ENCODE results near the gene BDKRB1. TPM values are rescaled to one million over a fixed set of nuclear protein-coding genes. Genes with fewer than 3 reads are reported as not detected.

The BDKRB1 gene
- total RNA-seq, 2 donors from 2014 or later: 3.2 to 5.5 TPM

GRCh38 chr14:96268431-96269358 is 12.7 kb downstream of the BDKRB1 start:
- Histone ChIP-seq H3K4me3 (no peak overlapping the region), H3K9ac (ENCODE audit: low read depth in 2 of 2, low read length in 2 of 2) (no peak overlapping the region)
- intact Hi-C loops (cut with DNase I): no loop called here

GRCh38 chr14:96269359-96269710 is 13.3 kb downstream of the BDKRB1 start:
- intact Hi-C loops (cut with DNase I): no loop called here
- no peaks in the 10 kb centered on the region for H3K36me3 ChIP-seq

More at GRCh38 chr14:96268431-96269358, 12.7 kb downstream of the BDKRB1 start:
- no peaks in the 10 kb centered on the region for H3K4me1 ChIP-seq
- DNase-seq: peak; percentile 43
- H3K36me3 ChIP-seq: no peaks in the 10 kb centered on the region
- H3K27me3 ChIP-seq: no peaks in the 10 kb centered on the region
- TF ChIP-seq, protein P1, sequence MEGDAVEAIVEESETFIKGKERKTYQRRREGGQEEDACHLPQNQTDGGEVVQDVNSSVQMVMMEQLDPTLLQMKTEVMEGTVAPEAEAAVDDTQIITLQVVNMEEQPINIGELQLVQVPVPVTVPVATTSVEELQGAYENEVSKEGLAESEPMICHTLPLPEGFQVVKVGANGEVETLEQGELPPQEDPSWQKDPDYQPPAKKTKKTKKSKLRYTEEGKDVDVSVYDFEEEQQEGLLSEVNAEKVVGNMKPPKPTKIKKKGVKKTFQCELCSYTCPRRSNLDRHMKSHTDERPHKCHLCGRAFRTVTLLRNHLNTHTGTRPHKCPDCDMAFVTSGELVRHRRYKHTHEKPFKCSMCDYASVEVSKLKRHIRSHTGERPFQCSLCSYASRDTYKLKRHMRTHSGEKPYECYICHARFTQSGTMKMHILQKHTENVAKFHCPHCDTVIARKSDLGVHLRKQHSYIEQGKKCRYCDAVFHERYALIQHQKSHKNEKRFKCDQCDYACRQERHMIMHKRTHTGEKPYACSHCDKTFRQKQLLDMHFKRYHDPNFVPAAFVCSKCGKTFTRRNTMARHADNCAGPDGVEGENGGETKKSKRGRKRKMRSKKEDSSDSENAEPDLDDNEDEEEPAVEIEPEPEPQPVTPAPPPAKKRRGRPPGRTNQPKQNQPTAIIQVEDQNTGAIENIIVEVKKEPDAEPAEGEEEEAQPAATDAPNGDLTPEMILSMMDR (IDR thresholded peaks at IDR 0.05): no peak
- H3K27ac ChIP-seq: peak overlapping the region; percentile 24
- H3K9me3 ChIP-seq: no peaks in the 10 kb centered on the region

GRCh38 chr14:96270565-96271420 is 14.8 kb downstream of the BDKRB1 start:
- no peaks in the 10 kb centered on the region for H3K36me3 ChIP-seq
- DNase-seq: no peak
- no peaks in the 10 kb centered on the region for H3K9me3 ChIP-seq
- no peaks in the 10 kb centered on the region for H3K27me3 ChIP-seq
- no peak overlapping the region for H3K4me3 ChIP-seq
- TF ChIP-seq, protein P1 (IDR thresholded peaks at IDR 0.05): no peak
- no peak overlapping the region for H3K27ac ChIP-seq
- H3K9ac ChIP-seq (ENCODE audit: low read depth in 2 of 2, low read length in 2 of 2): no peak overlapping the region
- intact Hi-C loops (cut with DNase I): loop anchor here (10.0 kb wide), 2 partner anchors 276 to 706 kb away; no protein-coding TSS in a partner anchor
- no peaks in the 10 kb centered on the region for H3K4me1 ChIP-seq

More at GRCh38 chr14:96269359-96269710, 13.3 kb downstream of the BDKRB1 start:
- Histone ChIP-seq H3K4me1 (no peaks in the 10 kb centered on the region), H3K27me3 (no peaks in the 10 kb centered on the region), H3K9ac (ENCODE audit: low read depth in 2 of 2, low read length in 2 of 2) (no peak overlapping the region), H3K27ac (peak overlapping the region; percentile 24), H3K9me3 (no peaks in the 10 kb centered on the region), H3K4me3 (no peak overlapping the region)
- TF ChIP-seq, protein P1 (IDR thresholded peaks at IDR 0.05): no peak
- no peak for DNase-seq

GRCh38 chr14:96271421-96271762 is 15.4 kb downstream of the BDKRB1 start:
- no peaks in the 10 kb centered on the region for H3K27me3 ChIP-seq
- H3K4me1 ChIP-seq: no peaks in the 10 kb centered on the region
- H3K4me3 ChIP-seq: no peak overlapping the region
- H3K36me3 ChIP-seq: no peaks in the 10 kb centered on the region
- intact Hi-C loops (cut with DNase I): loop anchor here (10.0 kb wide), 2 partner anchors 277 to 707 kb away; no protein-coding TSS in a partner anchor
- H3K27ac ChIP-seq: no peak overlapping the region
- TF ChIP-seq, protein P1 (IDR thresholded peaks at IDR 0.05): no peak
- no peak for DNase-seq
- H3K9me3 ChIP-seq: no peaks in the 10 kb centered on the region
- no peak overlapping the region for H3K9ac ChIP-seq (ENCODE audit: low read depth in 2 of 2, low read length in 2 of 2)

DNA sequence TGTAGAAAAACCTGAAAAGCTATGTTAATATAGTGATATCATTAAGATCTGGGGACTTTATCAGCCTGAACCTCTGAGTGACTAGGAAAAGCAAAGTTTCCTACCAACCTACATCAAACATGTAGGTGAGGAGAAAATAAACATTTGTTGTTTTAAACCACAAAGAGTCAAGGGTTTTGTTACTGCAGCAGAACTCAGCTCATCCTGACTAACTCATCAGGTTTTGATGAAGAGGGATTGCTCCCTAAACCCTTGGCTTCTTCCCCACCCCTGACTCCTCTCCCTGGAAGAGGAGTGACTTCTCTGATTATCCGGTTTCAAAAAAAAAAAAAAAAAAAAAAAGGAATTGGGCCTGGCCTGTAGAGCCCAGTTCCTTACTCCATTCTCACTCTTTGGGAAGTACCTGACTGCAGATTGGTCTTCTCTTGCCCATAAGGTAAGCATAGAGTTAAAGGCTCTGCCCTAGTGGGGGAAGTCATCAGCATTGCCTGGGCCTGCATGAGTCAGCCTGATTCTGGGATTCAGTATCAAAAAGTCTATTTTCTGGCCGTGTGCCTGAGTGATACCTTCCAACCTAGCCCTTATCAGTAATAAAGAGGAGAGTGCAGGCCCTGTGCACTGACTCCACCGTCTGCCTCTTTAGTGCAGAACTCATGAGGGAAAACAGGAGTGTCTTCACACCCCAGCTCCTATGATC is 16.9 kb downstream of the BDKRB1 start:
- no peaks in the 10 kb centered on the region for H3K4me1 ChIP-seq
- DNase-seq: no peak
- intact Hi-C loops (cut with DNase I): loop anchor here (10.0 kb wide), 2 partner anchors 278 to 708 kb away; no protein-coding TSS in a partner anchor
- no peaks in the 10 kb centered on the region for H3K27me3 ChIP-seq
- TF ChIP-seq, protein P1 (IDR thresholded peaks at IDR 0.05): no peak
- no peaks in the 10 kb centered on the region for H3K36me3 ChIP-seq
- H3K27ac ChIP-seq: no peak overlapping the region
- no peak overlapping the region for H3K9ac ChIP-seq (ENCODE audit: low read depth in 2 of 2, low read length in 2 of 2)
- H3K4me3 ChIP-seq: no peak overlapping the region
- H3K9me3 ChIP-seq: no peaks in the 10 kb centered on the region
